ENCODE measurements around the gene ABCA6. TPM values are rescaled to one million over a fixed set of nuclear protein-coding genes. Genes with fewer than 3 reads are reported as not detected.

Gene ABCA6
- total and polyA plus RNA-seq, 2 of the 13 experiments (the other 11 are each of a cell fraction or from before 2014, with no cell fraction given), result 0.05 to 0.11 TPM

- no peak for TF ChIP-seq KIAA2018 (CRISPR knock-in tag; IDR thresholded peaks at IDR 0.05; ENCODE audit: borderline replicate concordance)
- TF ChIP-seq ZHX2 (IDR thresholded peaks at IDR 0.05; ENCODE audit: low read depth), result 0 out of 2 replicates have a peak, but pooled peaks have one; percentile 14
- peak; percentile 99; the same call in 1 of the 2 replicates for TF ChIP-seq ZHX2 (CRISPR knock-in tag; IDR thresholded peaks at IDR 0.05; ENCODE audit: borderline replicate concordance)
- TF ChIP-seq POLR2A (IDR thresholded peaks at IDR 0.05; ENCODE audit: insufficient read depth in 1 of 2, low read depth in 2 of 2, low read length in 2 of 2), result no peak
- TF ChIP-seq HDAC6 (IDR thresholded peaks at IDR 0.05; ENCODE audit: low read depth, low read length), result no peak
- peak; percentile 58; the same call in 1 of the 2 replicates for TF ChIP-seq KMT2B (CRISPR knock-in tag; IDR thresholded peaks at IDR 0.05)
- TF ChIP-seq ZNF879 (CRISPR knock-in tag; IDR thresholded peaks at IDR 0.05), result no peak
- no peak for TF ChIP-seq RFX3 (CRISPR knock-in tag; IDR thresholded peaks at IDR 0.05)
- peak; percentile 46 for TF ChIP-seq ZNF800 (CRISPR knock-in tag; IDR thresholded peaks at IDR 0.05)
- TF ChIP-seq ZBTB1 (CRISPR knock-in tag; IDR thresholded peaks at IDR 0.05; ENCODE audit: borderline replicate concordance), result no peak
- peak; percentile 44 for TF ChIP-seq SKI (IDR thresholded peaks at IDR 0.05; ENCODE audit: partially characterized antibody)
- TF ChIP-seq FOXK1 (CRISPR knock-in tag; IDR thresholded peaks at IDR 0.05; ENCODE audit: borderline replicate concordance, low read depth), result peak; percentile 88; the same call in 1 of the 2 replicates
Measured at GRCh38 chr17:69047368-69048263, 94.1 kb downstream of the ABCA6 start (continued).

Data from HepG2 (cell line).